Cardiac fibroblast (primary cell): ENCODE measurements around the gene COL27A1.

Source experiments
- DNase-seq, 2 donors: peaks; one replicate each; pipeline versions ENCODE4 v3.0.0 to v3.0.0-alpha.2; 2010; ENCODE audit warnings: low read depth in 2 of 2
- H3K4me3 ChIP-seq, 2 donors: replicated peaks in 1 of 2; 1 replicate in 1 of 2; 2 replicates in 1 of 2; pipeline ENCODE4 v1.5.1; 2011; ENCODE audit warnings: low read depth in 2 of 2, low read length in 2 of 2, mild to moderate bottlenecking in 2 of 2, moderate library complexity in 1 of 2
- CTCF ChIP-seq: IDR thresholded peaks from one replicate; pipeline ENCODE4 v1.5.1; 2011; ENCODE audit warnings: low read depth, mild to moderate bottlenecking, low read length, inconsistent platforms

COL27A1 gene

GRCh38 chr9:114155263-114155994, at the start of gene COL27A1:
COL27A1 (plus strand) TSS chr9:114155537; CDS start chr9:114155951, 414 bp downstream.
- DNase-seq = peak; percentile 83 to 85

GRCh38 chr9:114107286-114108001, 47.9 kb upstream of the COL27A1 start:
- DNase-seq = no peak
- H3K4me3 ChIP-seq = no peak overlapping the region
- TF ChIP-seq CTCF = no peak

More at GRCh38 chr9:114155263-114155994, at the start of gene COL27A1:
- TF ChIP-seq CTCF = peak; percentile 93
- peak within 1 kb of the TSS; percentile 64 to 66 for H3K4me3 ChIP-seq

GRCh38 chr9:114108016-114108833, 47.1 kb upstream of the COL27A1 start:
- DNase-seq = peak; percentile 82 to 87
- peak; percentile 100 for TF ChIP-seq CTCF

GRCh38 chr9:114109124-114109523, 46.2 kb upstream of the COL27A1 start:
- TF ChIP-seq CTCF = no peak

More at GRCh38 chr9:114108016-114108833, 47.1 kb upstream of the COL27A1 start:
- no peak overlapping the region for H3K4me3 ChIP-seq

GRCh38 chr9:114110180-114110579, 45.2 kb upstream of the COL27A1 start:
- no peak overlapping the region for H3K4me3 ChIP-seq
- no peak for TF ChIP-seq CTCF
- peak; percentile 48 to 59 for DNase-seq

More at GRCh38 chr9:114109124-114109523, 46.2 kb upstream of the COL27A1 start:
- no peak overlapping the region for H3K4me3 ChIP-seq
- DNase-seq = no peak

- peak in 1 of 2 donors; percentile 24 for DNase-seq
- TF ChIP-seq CTCF = no peak
- H3K4me3 ChIP-seq = no peak overlapping the region
Observed at GRCh38 chr9:114112325-114112724, 43.0 kb upstream of the COL27A1 start.
